Measurements from ENCODE around the gene KLHL40.

KLHL40 gene

DNA sequence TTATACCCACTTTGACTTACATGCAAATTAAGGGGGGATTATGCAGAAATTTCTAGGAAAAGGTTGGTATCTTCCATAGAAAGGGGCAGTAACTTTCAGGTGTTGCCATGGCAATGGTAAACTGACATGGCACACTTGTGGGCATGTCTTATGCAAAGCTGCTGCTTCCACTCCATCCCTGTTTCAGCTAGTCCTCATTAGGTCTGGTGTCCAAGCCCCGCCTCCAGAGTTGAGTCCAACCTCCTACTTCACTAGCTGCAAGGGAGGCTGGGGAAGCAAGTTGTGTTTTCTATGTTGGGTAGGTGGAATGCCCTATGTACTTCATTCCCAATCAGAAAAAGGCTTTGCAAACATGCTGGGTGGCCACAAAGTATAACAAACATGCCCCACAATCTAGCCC is 14.7 kb upstream of the KLHL40 start:
- DNase-seq, result no peak

DNA sequence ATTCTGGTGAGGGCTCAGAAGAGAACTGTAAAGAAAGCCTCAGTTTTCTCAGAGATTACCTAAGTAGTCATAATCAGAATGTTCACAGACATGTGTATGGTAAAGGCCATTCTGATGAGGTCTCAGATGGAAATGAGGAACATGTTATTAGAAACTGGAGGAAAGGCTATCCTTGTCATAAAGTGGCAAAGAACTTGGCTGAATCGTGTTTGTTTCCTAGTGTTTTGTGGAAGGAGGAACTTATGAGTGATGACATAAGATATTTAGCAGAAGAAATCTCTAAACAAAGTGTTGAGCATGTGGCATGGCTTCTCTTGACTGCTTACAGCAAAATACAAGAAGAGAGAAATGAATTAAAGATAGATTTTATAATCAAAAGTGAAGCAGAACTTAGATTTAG is 12.8 kb upstream of the KLHL40 start:
- DNase-seq, result no peak

DNA sequence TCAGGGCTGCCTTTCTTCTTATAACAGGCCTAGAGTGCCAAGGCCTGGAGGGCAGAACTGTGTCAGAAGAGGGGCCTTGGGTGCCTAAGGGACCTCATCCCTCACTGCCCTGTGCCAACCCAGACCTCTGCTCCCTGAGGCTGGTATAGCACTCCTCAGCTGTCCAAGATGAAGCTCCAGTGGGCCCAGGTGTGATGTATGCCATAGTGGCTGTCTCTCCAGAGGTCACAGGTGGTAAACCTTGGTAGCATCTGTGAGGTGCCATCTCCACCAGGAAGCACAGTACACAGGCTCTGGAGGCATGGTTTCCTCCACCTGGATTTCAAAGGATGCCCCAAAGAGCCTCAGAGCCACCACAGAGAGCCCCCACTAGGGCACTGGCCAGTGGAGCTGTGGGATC is 12.3 kb upstream of the KLHL40 start:
- no peak for DNase-seq

DNA sequence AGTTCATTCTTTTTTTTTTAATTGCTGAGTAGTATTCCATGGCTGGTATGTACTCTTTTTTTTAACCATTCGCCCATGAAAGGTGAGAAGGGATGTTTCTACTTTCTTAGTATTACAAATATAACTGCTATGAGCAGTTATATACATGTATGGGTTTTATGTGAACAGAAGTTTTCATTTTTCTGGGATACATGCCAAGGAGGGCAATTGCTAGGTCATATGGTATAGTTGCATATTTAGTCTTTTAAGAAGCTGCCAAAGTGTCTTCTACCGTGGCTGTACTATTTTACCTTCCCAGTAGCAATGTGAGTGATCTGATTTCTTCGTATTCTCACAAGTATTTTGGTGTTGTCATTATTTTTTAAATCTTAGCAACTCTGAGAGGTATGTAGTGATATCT is 11.2 kb upstream of the KLHL40 start:
- DNase-seq, result no peak

GRCh38 chr3:42675909-42676308 is 9.4 kb upstream of the KLHL40 start:
- no peak for DNase-seq

- DNase-seq, result no peak
Observed at GRCh38 chr3:42678447-42678846, 6.9 kb upstream of the KLHL40 start.

DNA sequence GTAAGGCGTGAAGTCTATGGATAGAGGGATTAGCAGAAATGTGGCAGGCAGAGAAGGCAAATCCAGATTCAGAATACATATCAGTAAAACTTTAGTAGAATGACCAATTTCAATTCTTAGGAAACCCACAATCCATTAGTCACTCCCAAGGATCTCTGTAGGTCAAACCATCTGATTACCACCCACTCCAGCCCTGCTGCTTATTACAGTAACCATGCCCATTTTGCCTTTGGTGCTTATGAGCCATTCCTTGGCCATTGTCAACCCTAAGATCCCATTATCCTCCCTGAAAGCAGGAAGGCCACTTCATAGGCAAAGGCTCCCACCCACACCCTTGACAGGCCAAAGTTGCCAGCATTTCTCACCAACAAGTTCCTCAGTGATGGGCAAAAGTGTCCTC is 5.1 kb upstream of the KLHL40 start:
- no peak for DNase-seq

- no peak for DNase-seq
Observed at GRCh38 chr3:42680806-42681205, 4.5 kb upstream of the KLHL40 start.

DNA sequence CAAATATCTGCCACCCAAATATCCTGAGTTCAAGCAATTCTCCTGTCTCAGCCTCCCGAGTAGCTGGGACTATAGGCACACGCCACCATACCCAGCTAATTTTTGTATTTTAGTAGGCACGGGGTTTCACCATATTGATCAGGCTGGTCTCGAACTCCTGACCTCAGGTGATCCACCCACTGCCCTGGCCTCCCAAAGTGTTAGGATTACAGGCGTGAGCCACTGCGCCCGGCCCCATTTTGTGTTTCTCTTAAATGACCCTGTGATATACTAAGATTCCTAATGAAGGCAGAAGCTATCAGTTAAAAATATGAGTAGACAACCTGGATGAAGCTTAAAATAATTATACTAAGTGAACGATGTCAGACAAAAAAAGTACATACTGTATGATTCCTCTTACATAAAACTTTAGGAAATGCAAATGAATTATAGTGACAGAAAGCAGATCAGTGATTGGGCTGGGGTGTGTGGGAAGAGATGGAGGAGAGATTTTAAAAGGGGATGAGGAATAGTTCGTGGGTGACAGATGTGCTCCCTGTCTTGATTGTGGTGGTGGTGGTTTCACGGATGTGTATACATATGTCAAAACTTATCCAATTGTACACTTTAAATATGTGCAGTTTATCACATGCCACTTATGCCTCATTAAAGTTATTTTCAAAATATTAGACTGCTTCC is 3.8 kb upstream of the KLHL40 start:
- DNase-seq, result no peak

- DNase-seq, result no peak
Observed at GRCh38 chr3:42682301-42683070, 2.9 kb upstream of the KLHL40 start.

- DNase-seq, result peak; percentile 20 to 36
Observed at GRCh38 chr3:42683875-42684598, 1.3 kb upstream of the KLHL40 start.

DNA sequence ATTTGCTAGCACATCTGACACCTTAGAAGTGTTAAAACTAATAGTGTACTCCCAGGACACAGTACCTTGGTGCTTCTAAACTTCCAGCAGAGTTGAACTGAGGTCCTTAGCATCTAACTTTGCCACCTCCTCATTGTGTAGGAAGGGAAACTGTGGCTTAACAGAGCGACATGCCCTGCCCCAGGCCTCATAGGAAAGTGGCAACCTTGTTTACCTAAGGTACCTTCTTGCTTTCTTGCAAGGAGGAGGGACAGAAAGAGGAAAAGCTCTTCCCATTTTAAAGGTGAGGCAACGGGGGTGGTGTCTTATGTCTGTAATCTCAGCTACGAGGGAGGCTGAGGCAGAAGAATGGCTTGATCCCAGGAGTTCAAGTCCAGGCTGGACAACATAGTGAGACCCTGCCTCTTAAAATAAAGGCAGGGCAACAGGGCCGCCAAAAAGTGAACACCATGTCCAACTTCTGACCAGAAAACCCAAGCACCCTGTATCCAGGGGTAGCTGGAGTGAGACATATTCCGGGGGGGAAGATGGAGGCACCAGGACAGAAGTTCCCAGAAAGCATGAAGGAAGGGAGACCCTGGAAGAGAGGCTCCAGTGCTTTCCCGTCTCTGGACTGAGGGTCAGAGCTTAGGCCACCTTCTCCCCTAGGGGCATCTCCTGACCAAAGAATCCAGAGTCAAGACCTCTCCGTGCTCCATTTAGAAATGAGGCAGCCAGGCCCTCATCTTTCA is 540 bp upstream of the KLHL40 start:
- no peak for DNase-seq

DNA sequence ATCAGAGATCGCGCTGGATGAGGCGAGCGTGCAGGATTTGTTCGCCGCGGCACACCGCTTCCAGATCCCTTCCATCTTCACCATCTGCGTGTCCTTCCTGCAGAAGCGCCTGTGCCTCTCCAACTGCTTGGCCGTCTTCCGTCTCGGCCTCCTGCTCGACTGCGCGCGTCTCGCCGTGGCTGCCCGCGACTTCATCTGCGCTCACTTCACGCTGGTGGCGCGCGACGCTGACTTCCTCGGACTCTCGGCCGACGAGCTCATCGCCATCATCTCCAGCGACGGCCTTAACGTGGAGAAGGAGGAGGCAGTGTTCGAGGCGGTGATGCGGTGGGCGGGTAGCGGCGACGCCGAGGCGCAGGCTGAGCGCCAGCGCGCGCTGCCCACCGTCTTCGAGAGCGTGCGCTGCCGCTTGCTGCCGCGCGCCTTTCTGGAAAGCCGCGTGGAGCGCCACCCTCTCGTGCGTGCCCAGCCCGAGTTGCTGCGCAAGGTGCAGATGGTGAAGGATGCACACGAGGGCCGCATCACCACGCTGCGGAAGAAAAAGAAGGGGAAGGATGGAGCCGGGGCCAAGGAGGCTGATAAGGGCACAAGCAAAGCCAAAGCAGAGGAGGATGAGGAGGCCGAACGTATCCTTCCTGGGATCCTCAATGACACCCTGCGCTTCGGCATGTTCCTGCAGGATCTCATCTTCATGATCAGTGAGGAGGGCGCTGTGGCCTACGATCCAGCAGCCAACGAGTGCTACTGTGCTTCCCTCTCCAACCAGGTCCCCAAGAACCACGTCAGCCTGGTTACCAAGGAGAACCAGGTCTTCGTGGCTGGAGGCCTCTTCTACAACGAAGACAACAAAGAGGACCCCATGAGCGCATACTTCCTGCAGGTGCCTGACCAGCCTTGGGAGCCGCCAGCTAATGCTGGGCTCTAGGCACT is 819 bp downstream of the KLHL40 start:
- no peak for DNase-seq

GRCh38 chr3:42686832-42687650 is 1.7 kb downstream of the KLHL40 start:
- DNase-seq, result no peak

DNA sequence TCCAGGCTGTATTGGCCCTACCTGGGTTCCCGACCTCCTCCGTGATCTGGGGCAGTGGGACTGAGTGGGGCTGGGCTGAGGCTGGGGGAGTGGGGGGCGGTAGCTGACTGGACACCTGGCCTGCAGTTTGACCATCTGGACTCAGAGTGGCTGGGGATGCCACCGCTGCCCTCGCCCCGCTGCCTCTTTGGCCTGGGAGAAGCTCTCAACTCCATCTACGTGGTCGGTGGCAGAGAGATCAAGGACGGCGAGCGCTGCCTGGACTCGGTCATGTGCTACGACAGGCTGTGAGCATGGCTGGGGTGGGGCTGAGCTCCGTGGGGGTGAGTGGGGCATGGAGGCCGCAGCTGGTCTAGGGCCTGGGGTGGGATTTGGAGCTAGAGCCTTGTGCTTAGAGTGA is 2.7 kb downstream of the KLHL40 start:
- DNase-seq, result no peak

DNA sequence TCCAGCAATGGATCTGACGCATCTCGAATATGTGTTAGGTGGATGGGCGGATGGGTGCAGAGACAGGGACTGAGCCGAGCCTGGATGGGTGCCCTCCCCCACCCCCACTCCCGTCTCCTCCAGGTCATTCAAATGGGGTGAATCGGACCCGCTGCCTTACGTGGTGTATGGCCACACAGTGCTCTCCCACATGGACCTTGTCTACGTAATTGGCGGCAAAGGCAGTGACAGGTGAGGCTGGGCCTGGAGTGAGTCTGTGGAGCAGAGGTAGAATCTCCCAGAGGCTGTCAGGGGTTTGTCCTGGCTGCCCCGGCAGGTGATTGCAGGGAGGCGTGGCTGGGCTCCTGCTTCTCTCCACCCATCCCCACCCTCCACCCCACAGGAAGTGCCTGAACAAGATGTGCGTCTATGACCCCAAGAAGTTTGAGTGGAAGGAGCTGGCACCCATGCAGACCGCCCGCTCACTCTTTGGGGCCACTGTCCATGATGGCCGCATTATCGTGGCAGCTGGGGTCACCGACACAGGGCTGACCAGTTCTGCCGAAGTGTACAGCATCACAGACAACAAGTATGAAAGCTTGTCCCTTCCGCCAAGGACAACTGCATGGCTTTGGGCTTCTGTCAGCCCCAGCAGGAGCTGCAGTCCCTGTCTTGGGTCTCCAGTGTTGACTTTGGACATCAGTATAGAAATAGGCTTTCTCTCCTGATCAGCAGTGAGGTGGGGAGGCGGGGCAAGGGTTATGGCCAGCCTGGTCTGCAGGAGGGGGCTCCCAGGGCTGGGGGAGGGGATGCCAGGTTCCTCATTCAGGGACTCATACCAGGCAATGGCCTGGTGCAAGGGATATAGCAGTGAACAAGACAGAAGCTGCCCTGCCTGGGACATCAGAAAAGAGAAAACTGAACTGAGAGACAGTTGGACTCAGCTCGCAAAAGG is 3.4 kb downstream of the KLHL40 start:
- no peak for DNase-seq

DNA sequence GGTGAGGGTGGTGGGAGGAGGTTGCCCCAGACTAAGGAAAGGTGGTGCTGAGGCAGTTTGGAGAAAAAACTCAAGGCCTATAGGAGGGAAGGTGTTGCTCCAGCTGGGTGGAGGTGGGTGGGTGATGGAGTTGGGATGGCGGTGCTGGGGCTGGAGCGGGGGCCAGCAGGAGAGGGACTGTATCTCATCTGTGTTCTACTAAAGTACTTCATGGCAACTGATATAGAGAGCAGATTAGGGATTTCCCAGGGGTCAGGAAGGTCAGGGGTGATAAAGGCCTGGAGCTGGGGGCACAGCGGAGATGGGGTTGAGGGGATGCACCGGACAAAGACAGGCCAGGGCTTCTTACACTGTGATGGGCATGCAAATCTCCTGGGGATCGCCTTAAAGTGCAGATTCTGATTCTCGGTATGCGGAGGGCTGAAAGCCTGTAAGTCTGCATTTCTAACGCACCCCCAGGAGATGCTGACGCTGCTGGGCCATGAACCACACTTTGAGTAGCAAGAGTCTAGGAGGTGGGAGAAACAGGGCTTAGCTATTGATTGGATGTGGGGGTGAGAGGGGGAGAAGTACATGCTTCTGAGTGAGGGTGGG is 4.2 kb downstream of the KLHL40 start:
- no peak for DNase-seq

DNA sequence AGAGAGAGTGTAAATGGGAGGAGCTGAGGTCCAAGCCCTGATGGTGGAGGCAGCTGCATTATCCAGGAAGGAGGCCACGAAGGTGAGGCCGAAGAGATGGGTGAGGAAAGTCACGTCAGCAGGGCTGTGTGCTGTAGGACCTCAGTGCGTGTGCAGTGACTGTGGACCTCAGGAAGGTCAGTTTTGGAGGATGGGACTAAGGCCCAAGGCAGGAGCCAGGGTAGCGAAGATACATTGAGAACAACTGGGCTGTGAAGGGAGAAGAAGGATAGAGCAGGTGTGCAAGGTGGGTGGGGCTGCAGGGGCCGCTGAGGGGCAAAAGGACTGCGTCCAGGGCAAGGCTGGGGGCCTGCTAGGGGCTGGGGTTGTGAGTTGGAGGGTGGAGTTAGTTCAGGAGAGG is 4.9 kb downstream of the KLHL40 start:
- no peak for DNase-seq

All from AML-193 (cell line).